H1 (cell line): ENCODE results near the gene ATAT1.

Source experiments
- CBX5 ChIP-seq: fragments of 300-800, 300-1000 bp; sonication (generic); IDR thresholded peaks from 2 replicates; pipeline ENCODE4 v1.7.1; 2016; ENCODE audit warnings: antibody characterized with exemption, low read length, low read depth
- EZH2 ChIP-seq: fragments of 200-600 bp; sonication (generic); IDR thresholded peaks from 2 replicates; pipeline ENCODE4 v1.7.1; 2012; ENCODE audit warnings: low read depth, mild to moderate bottlenecking, moderate library complexity, low read length, inconsistent platforms; ENCODE audit not compliant: severe bottlenecking
- MAFK ChIP-seq: IDR thresholded peaks from 2 replicates; pipeline ENCODE4 v1.6.1; 2012; ENCODE audit warnings: low read depth, mild to moderate bottlenecking, improper control_type of control experiment, low read length
- RAD21 ChIP-seq, 2 experiments: IDR thresholded peaks in 1 of 2; conservative IDR thresholded peaks in 1 of 2; 2 replicates each; pipeline ENCODE4 v1.6.1; 2011; ENCODE audit warnings: low read depth in 2 of 2, low read length in 2 of 2, improper control_type of control experiment in 1 of 2, inconsistent platforms in 1 of 2, mild to moderate bottlenecking in 1 of 2, moderate library complexity in 1 of 2
- SP1 ChIP-seq: IDR thresholded peaks from 2 replicates; pipeline ENCODE4 v1.6.1; 2011; ENCODE audit warnings: low read depth, low read length
- TF ChIP-seq, protein P1 (sequence below): IDR thresholded peaks from 2 replicates; pipeline ENCODE4 v1.6.1; 2012; ENCODE audit warnings: low read length, inconsistent platforms
- TF ChIP-seq, protein P2 (sequence below), 3 experiments: IDR thresholded peaks; 1 replicate in 2 of 3; 2 replicates in 1 of 3; pipeline versions ENCODE4 v1.5.1 to v1.6.1; 2011; ENCODE audit warnings: low read length in 3 of 3, mild to moderate bottlenecking in 3 of 3, inconsistent platforms in 2 of 3, low read depth in 1 of 3, moderate library complexity in 1 of 3; ENCODE audit not compliant: insufficient read depth in 1 of 3; ENCODE audit errors: control extremely low read depth in 1 of 3

DNA sequence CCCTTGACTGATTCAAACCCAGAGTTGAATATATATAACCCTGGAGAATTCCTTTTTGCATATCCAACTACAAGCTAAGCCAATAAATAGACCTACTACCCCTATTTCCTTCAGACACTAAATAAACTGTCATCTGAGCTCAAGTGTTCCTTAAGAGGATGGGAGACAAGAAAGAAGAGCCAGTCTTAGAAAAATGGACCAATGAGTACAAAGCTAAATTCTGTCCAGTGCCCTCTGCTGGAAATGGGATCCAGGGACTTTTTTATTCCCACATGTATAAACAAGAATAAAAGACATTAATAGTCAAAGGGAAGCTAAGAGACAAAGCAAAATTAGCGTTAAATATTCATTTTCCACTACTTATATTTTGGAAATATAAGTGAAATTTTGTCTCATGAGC, 14.5 kb upstream of the ATAT1 start:
- TF ChIP-seq RAD21 (IDR thresholded peaks at IDR 0.05 in 1 of 2, conservative IDR thresholded peaks at IDR 0.05 in 1 of 2; ENCODE audit: low read depth in 2 of 2, low read length in 2 of 2) (no peak), EZH2 (no peak), CBX5 (no peak), MAFK (no peak), SP1 (no peak)
- TF ChIP-seq, protein P1, sequence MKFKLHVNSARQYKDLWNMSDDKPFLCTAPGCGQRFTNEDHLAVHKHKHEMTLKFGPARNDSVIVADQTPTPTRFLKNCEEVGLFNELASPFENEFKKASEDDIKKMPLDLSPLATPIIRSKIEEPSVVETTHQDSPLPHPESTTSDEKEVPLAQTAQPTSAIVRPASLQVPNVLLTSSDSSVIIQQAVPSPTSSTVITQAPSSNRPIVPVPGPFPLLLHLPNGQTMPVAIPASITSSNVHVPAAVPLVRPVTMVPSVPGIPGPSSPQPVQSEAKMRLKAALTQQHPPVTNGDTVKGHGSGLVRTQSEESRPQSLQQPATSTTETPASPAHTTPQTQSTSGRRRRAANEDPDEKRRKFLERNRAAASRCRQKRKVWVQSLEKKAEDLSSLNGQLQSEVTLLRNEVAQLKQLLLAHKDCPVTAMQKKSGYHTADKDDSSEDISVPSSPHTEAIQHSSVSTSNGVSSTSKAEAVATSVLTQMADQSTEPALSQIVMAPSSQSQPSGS: no peak
- TF ChIP-seq, protein P2, sequence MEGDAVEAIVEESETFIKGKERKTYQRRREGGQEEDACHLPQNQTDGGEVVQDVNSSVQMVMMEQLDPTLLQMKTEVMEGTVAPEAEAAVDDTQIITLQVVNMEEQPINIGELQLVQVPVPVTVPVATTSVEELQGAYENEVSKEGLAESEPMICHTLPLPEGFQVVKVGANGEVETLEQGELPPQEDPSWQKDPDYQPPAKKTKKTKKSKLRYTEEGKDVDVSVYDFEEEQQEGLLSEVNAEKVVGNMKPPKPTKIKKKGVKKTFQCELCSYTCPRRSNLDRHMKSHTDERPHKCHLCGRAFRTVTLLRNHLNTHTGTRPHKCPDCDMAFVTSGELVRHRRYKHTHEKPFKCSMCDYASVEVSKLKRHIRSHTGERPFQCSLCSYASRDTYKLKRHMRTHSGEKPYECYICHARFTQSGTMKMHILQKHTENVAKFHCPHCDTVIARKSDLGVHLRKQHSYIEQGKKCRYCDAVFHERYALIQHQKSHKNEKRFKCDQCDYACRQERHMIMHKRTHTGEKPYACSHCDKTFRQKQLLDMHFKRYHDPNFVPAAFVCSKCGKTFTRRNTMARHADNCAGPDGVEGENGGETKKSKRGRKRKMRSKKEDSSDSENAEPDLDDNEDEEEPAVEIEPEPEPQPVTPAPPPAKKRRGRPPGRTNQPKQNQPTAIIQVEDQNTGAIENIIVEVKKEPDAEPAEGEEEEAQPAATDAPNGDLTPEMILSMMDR (IDR thresholded peaks at IDR 0.05; ENCODE audit: control extremely low read depth in 1 of 3, insufficient read depth in 1 of 3, low read depth in 1 of 3, low read length in 3 of 3): no peak; a peak in 1 of 4 replicates
